ENCODE data around the gene SDF2L1. TPM values are rescaled to one million over a fixed set of nuclear protein-coding genes. Genes with fewer than 3 reads are reported as not detected.

Gene SDF2L1
- total RNA-seq, 1 donor from 2014 or later: 32.4 TPM

GRCh38 chr22:21660904-21661303, 18.8 kb downstream of the SDF2L1 start:
- peaks cover 15% of the 10 kb centered on the region for H3K27me3 Mint-ChIP-seq (ENCODE audit: unreplicated experiment)
- no peaks in the 10 kb centered on the region for H3K9me3 Mint-ChIP-seq (ENCODE audit: unreplicated experiment)
- H3K4me3 Mint-ChIP-seq (ENCODE audit: unreplicated experiment): no peak overlapping the region
- peaks cover 6% of the 10 kb centered on the region for H3K36me3 Mint-ChIP-seq (ENCODE audit: low read depth, unreplicated experiment)
- no peak for DNase-seq (ENCODE audit: low spot score)
- no peak for TF ChIP-seq CTCF (IDR thresholded peaks at IDR 0.05; ENCODE audit: unreplicated experiment)
- H3K4me1 Mint-ChIP-seq (ENCODE audit: unreplicated experiment): peaks cover 11% of the 10 kb centered on the region
- no peak overlapping the region for H3K27ac Mint-ChIP-seq (ENCODE audit: unreplicated experiment)

GRCh38 chr22:21661991-21662390, 19.9 kb downstream of the SDF2L1 start:
- no peak for DNase-seq (ENCODE audit: low spot score)
- no peaks in the 10 kb centered on the region for H3K9me3 Mint-ChIP-seq (ENCODE audit: unreplicated experiment)
- TF ChIP-seq CTCF (IDR thresholded peaks at IDR 0.05; ENCODE audit: unreplicated experiment): no peak
- peaks cover 14% of the 10 kb centered on the region for H3K27me3 Mint-ChIP-seq (ENCODE audit: unreplicated experiment)
- no peak overlapping the region for H3K4me3 Mint-ChIP-seq (ENCODE audit: unreplicated experiment)
- H3K27ac Mint-ChIP-seq (ENCODE audit: unreplicated experiment): no peak overlapping the region
- peaks cover 9% of the 10 kb centered on the region for H3K4me1 Mint-ChIP-seq (ENCODE audit: unreplicated experiment)
- H3K36me3 Mint-ChIP-seq (ENCODE audit: low read depth, unreplicated experiment): peaks cover 4% of the 10 kb centered on the region

- peaks cover 11% of the 10 kb centered on the region for H3K4me1 Mint-ChIP-seq (ENCODE audit: unreplicated experiment)
- H3K36me3 Mint-ChIP-seq (ENCODE audit: low read depth, unreplicated experiment): peaks cover 7% of the 10 kb centered on the region
- no peak overlapping the region for H3K27ac Mint-ChIP-seq (ENCODE audit: unreplicated experiment)
- H3K27me3 Mint-ChIP-seq (ENCODE audit: unreplicated experiment): peaks cover 17% of the 10 kb centered on the region
- H3K4me3 Mint-ChIP-seq (ENCODE audit: unreplicated experiment): peak overlapping the region; percentile 0
- H3K9me3 Mint-ChIP-seq (ENCODE audit: unreplicated experiment): no peaks in the 10 kb centered on the region
- TF ChIP-seq CTCF (IDR thresholded peaks at IDR 0.05; ENCODE audit: unreplicated experiment): no peak
- DNase-seq (ENCODE audit: low spot score): no peak
Measured at GRCh38 chr22:21663738-21664137, 21.6 kb downstream of the SDF2L1 start.

GRCh38 chr22:21665047-21665851, 23.1 kb downstream of the SDF2L1 start:
- Mint-ChIP-seq H3K4me1 (ENCODE audit: unreplicated experiment) (peaks cover 11% of the 10 kb centered on the region), H3K27ac (ENCODE audit: unreplicated experiment) (peak overlapping the region; percentile 40), H3K9me3 (ENCODE audit: unreplicated experiment) (no peaks in the 10 kb centered on the region), H3K4me3 (ENCODE audit: unreplicated experiment) (peak overlapping the region; percentile 99), H3K36me3 (ENCODE audit: low read depth, unreplicated experiment) (peaks cover 7% of the 10 kb centered on the region), H3K27me3 (ENCODE audit: unreplicated experiment) (peaks cover 15% of the 10 kb centered on the region)
- no peak for DNase-seq (ENCODE audit: low spot score)
- no peak for TF ChIP-seq CTCF (IDR thresholded peaks at IDR 0.05; ENCODE audit: unreplicated experiment)

GRCh38 chr22:21666786-21667185, 24.7 kb downstream of the SDF2L1 start:
- H3K4me3 Mint-ChIP-seq (ENCODE audit: unreplicated experiment): peak overlapping the region; percentile 99
- no peak for DNase-seq (ENCODE audit: low spot score)
- H3K9me3 Mint-ChIP-seq (ENCODE audit: unreplicated experiment): no peaks in the 10 kb centered on the region
- H3K4me1 Mint-ChIP-seq (ENCODE audit: unreplicated experiment): peaks cover 11% of the 10 kb centered on the region
- peak overlapping the region; percentile 83 for H3K27ac Mint-ChIP-seq (ENCODE audit: unreplicated experiment)
- TF ChIP-seq CTCF (IDR thresholded peaks at IDR 0.05; ENCODE audit: unreplicated experiment): no peak
- H3K27me3 Mint-ChIP-seq (ENCODE audit: unreplicated experiment): peaks cover 15% of the 10 kb centered on the region
- peaks cover 7% of the 10 kb centered on the region for H3K36me3 Mint-ChIP-seq (ENCODE audit: low read depth, unreplicated experiment)

Data from endothelial cell (in vitro differentiated cells).